ENCODE results near the gene HOOK2.
"Not testable (repeated sequence)": the region's sequence is repeated elsewhere in the genome, so short reads cannot be mapped to it uniquely, and the experiment has no call there.

Gene HOOK2

DNA sequence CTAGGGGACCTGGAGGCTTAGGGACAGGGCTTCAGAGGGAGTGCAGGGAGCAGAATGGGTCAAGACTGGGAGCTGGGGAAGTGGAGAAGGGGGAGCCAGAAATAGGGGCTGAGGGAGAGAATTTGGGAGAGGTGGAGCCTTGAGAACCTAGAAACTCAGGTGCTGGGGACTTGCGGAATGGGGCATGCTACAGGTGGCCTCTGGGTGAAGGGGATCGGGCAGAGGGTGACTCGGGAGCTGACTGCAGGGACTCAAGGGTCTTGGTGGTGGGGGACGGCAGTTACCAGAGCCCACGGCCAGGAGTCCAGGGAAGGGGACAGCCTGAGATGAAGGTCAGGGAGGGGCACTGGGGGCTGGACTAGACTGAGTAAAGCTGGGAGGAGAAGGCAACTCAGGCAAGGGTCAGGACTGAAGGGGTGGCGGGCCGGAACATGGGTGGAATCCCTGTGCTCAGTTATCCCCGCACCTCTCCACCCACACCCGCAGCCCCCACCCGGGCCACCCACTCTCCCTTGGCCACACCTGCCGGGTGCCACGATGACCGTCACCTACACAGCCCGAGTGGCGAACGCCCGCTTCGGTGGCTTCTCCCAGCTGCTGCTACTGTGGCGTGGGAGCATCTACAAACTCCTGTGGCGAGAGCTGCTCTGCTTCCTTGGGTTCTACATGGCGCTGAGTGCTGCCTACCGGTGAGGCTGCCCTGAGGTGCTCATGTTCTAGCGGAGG, 23.1 kb downstream of the HOOK2 start:
- no peak for DNase-seq (ENCODE audit: low spot score)

DNA sequence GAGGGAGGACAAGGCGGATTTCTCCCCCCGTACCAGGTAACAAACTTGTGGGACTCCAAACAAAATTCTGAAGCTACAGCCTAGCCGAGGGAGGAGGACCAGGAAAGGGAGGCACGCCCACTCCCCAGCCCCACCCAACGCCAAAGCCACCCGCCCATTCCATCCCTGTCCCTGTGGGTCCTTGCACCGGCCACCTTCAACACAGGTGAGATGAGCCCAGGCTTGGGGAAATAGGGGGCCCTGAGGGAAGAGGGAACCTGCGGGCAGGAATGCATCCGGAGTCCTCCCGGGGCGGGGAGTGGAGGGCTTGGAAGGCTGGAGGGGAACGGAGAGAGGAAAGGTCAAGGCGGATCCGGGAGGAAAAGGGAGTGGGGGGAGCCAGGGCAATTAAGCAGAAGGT, 23.7 kb downstream of the HOOK2 start, which contains the start of gene BEST2:
TSS of gene BEST2 (plus strand) at position 157 of the 400 bp plus-strand sequence. CDS start 802 bp downstream, outside the sequence.
- DNase-seq (ENCODE audit: low spot score): no peak

DNA sequence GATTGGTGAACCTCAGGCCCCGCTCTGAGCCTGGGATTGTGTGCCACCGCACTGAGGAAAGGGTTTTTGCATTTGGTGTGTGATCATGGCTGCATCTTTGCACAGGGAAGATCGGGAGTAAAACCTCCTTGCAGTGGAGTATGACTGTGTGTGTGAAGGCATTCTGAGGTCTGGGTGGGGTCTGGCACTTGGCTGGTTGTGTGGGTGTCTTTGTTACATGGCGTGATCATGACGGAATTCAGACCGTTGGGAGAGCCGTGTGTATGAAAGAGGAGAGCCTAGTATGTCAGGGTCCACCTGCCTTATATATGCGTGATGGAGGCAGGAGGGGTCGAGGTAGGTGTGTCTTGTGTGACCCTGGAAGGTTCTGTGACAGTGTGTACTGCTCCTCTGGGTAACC, 24.5 kb downstream of the HOOK2 start:
- DNase-seq (ENCODE audit: low spot score): no peak

DNA sequence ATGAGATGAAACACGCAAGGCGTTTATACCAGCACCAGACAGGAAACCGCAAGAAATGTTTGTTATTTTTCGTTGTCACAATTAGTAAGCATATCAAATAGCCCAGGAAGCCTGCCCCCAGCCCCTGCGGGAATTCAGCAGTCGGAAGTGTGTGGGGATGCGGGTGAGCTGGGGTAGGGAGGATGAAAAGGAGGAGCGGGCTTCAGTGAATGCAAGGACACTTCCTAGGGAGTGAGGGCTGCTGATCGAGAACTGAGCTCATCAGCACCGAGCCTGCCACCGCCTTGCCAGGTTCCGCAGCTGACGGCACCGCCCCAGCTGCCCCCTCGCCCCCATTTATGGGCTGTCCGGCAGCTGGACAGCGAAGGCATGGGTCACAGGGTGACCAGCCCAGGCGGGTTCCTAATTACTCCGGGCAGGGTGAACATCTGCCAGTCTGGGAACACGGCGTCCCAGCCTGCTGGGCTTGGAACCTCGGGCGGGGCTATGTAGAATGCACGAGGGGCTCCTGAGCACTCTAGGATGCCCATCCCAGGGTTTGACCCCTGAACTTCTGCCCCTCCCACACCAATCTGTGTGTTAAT, 25.3 kb downstream of the HOOK2 start:
- no peak for DNase-seq (ENCODE audit: low spot score)

DNA sequence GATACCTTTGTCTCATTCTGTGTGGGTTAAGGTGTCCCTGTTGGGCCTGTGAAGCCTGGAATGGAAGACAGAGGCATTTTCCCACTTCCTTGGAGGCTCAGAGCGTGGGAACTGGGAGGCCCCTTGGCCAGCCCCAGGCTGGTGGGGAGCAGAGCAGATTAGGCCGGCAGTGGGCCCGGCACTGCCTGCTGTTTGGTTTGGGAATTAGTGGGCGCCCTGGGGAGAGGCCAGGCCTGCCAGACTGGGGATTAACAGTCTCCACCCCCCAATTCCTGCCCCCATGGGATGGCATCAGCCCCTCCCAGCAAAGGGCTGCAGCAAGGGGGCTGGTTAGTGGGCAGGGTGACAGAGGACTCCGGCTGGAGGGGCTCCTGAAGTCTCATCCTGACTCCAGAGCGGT, 26.9 kb downstream of the HOOK2 start:
- DNase-seq (ENCODE audit: low spot score): no peak

DNA sequence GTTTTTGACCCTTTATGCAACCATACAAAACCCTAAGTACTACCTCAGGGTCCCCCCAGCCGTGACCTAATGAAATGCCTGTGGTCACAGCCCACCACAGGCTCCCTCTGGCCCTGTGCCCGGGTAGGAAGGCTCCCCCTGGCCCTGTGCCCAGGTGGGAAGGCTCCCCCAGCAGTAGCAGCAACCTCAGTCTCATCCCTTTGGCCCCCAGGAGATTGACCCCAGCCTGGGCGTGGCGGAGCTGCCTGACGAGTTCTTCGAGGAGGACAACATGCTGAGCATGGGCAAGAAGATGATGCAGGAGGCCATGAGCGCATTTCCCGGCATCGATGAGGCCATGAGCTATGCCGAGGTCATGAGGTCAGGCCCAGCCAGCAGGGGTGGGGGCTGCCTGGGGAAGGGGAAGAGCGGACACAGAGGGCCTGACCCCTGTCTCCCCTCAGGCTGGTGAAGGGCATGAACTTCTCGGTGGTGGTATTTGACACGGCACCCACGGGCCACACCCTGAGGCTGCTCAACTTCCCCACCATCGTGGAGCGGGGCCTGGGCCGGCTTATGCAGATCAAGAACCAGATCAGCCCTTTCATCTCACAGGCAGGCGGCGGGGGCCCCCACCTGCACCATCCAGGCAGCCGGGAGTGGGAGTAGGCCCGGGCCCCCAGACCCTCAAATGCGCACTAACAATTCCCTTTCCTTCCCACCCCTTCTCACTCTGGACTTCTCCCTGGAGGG, 30.0 kb downstream of the HOOK2 start:
- no peak for DNase-seq (ENCODE audit: low spot score)

DNA sequence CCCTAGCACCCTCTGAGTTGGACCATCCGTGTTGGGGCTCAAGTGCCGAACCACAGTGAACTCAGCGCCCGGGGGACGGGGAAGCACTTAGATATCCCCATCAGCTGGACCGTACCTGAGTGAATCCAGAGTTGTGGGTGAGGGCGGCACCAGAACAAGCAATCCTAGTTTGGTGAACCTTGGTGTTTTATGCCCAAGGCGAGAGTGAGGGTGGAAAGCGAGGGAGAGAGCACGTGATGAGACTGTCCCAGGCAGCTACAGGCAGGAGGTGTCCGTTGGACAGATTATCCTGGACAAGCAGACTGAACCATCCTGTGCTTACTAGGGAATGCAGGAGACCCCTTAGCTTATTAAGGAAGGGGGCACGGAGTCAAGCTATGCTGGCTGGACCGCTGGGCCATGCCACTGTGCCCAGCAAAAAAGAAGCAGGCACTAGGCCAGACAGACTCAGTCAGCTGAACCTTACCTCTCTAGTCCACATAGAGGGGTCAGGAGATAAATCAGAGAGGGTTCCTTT, 37.5 kb downstream of the HOOK2 start:
- no peak for DNase-seq (ENCODE audit: low spot score)

DNA sequence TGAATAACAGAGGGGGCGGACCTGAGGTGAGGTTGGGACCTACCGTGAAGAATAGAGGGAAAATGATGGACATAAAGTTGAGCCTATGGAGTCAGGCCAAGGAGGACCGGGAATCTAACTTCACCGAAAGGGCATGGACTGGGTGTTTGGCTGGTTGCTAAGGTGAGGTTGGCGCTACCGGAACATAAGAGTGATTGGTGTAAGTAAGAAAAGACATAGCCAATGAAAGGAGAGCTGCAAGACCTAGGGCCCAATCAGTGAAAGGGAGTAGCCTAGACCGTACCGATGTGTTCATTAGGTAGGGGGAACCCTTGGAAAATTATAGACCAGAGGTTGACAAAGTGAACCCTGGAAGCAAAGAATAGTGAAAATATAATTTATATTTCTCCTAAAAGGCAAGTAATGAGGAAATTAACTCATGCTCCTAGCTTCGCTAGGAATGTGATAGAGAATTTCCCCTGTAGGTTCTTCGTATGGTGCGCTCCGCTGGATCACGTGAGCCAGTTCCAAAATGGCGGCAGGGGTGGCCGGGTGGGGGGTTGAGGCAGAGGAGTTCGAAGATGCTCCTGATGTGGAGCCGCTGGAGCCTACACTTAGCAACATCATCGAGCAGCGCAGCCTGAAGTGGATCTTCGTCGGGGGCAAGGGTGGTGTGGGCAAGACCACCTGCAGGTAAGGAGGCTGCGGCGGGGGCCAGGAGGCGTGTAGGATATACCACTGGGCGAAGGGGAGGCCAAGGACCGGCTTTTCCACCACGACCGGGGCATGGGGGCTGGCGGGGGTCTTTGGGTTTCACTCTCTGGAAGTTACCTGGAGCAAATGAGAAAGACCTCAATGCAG, 38.1 kb downstream of the HOOK2 start, which contains the start of gene GET3:
TSS of gene GET3 (plus strand) at position 503 of the 840 bp plus-strand sequence. CDS start at position 512, 9 bp downstream.
- peak; percentile 99 for DNase-seq (ENCODE audit: low spot score)

DNA sequence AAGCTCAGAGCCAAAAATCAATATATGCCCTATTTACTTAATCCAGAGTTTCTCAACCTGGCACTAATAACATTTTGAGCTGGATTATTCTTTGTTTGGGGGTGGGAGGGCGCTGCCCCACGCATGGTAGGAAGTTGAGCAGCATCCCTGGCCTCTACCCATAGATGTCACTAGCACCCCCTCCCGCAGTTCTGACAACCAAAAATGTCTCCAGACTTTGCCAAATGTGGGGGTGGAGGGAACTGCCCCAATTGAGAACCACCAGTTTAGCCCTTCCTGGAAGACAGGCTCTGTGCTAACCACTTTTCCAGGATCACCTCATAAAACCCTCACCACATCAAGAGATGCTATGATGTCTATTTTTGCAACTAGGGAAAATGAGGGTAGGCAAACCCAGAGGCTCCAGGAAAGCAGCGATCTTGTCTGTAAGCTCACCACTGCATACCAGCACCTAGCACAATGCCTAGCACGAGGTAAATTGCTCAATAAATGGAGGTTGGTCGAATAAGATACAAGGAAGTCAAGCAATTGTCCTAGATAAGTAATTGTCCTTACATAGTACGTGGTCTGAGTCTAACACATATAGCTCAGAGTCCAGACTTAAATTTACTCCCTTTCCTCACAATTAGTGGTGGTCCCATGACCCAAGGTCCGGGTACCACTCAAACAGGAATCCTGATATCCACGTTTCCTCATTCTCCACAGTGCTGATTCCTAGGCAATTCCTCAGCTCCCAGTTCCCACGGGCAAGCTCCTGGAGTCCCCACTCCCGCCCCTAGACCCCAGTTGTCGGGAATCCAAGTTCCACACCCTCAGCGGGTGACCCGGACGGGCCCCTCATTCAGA, 41.8 kb downstream of the HOOK2 start:
- DNase-seq (ENCODE audit: low spot score): peak; percentile 29

DNA sequence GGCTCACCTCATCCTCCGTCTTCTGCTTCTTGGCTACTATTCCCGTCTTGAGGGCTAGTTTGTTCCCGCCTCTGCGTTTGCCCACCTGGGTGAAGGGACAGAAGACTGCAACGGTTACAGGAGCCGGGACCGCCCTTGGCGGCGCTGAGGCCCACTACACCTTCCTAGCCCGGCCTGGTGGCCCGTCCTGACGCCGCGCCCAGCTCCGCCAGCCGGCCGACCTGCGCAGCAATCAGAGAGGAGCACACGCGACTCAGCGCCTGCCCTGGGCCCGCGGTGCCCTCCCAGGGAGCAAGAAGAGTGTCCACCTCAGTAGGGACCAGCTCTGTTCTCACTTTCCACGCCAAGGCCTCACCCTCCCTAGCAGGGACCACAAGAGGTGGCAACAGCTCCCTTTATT, 44.0 kb downstream of the HOOK2 start:
- no peak for DNase-seq (ENCODE audit: low spot score)

DNA sequence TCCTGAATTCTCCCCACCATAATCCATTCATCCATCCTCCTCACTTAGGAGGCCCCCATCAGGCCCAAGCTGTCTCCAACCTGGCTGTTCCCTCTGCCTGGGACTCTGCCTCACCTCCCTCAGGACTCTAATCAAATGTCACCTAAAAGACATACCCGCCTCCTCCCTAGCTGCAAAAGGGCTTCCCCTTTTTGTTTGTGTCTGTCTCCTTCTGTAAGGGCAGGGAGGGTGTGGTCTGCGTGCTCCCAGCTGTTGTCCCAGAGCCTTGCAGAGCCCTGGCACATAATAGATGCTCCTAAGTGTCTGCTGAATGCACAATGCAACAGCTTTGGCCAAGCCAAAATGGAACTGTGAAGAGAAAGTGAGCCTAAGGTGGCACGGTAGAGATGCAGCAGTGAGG, 45.3 kb downstream of the HOOK2 start:
- DNase-seq (ENCODE audit: low spot score): no peak

DNA sequence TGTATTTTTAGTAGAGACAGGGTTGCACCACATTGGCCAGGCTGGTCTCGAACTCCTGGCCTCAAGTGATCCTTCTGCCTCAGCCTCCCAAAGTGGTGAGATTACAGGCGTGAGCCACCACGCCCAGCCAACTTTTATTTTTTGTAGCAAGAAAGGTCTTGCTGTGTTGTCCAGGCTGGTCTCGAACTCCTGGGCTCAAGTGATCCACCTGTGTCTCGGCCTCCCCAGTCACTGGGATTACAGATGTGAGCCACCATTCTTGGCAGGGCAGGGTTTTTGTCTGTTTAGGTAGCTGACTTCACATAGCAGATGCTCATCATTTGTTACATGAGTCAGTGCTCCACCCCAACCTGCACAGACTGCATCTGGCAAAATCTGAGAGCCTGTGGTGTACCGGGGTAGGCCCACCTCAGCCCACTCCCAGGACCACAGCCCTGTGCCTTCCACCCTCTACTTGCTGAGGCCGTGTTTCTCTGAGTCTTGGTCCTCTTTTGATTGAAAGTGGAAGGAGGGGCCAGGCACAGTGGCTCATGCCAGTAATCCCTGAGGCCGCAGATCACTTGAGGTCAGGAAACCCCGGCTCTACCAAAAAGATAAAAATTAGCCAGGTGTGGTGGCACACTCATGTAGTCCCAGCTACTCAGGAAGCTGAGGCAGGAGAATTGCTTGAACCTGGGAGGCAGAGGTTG, 47.5 kb downstream of the HOOK2 start:
- DNase-seq (ENCODE audit: low spot score): no peak

DNA sequence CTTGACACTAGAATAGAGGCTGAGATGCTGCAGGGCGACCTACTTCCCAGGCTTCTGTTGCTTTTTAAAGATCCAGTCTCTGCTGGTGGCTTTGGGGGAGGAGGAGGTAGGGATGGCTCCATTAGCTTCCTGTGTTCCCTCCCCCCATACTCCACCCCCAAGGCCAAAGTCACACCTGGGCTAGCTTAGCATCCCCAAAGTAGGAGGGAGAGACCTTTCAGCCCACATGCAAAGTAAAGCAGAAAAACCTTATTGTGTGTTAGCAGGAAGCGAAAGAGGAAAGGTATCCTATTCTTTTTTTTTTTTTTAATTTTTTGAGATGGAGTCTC, 48.4 kb downstream of the HOOK2 start:
- no peak for DNase-seq (ENCODE audit: low spot score)

DNA sequence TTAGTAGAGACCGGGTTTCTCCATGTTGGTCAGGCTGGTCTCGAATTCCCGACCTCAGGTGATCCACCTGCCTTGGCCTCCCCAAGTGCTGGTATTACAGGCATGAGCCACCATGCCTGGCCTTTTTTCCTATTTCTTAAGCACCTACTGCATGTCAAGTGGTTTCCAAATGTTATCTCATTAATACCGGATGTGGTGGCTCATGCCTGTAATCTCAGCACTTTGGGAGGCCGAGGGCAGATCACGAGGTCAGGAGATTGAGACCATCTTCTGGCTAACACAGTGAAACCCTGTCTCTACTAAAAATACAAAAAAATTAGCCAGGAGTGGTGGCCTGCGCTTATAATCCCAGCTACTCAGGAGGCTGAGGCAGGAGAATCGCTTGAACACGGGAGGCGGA, 49.7 kb downstream of the HOOK2 start:
- not testable (repeated sequence) for DNase-seq (ENCODE audit: low spot score)

DNA sequence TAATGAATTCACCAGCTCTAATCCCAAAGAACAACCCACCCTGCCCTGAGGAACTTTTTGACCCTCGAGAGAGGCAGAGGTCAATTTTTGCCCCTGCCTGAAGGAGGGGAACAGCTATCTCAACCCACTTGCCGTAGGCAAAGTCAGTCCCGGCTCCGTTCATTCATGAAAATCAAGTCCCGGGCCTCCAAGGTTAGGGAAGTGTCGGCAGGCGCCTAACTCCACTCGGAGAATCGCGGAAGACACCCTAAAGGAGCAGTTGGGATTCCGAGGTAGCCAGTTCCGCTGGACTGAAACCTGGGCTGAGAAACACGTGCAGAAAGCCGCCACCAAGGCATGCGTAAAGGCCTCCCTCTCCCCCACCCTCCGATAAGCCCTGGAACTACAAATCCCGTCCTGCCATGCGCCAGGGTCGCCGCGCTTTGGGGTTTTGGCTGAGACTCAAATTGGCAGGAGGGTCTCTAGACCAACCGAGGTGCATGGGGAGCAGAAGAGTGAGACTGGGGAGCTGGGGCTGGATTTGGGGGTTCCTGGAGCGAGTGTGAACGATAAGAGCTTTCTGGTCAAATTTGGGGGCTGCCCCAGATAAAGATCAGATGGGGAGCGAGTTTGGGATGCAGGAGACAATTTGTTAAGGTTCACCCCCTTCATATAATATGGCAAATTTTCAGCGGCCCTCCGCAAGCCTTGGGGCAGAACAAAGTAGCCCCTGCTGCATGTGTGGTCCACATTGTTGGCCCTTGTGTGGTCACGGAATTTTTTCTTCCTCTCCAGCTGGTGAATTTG, 51.5 kb downstream of the HOOK2 start, which contains the start of gene TNPO2:
TSS of gene TNPO2 (minus strand) at position 292 of the 786 bp plus-strand sequence. CDS start 2,955 bp downstream, outside the sequence.
- peak; percentile 67 for DNase-seq (ENCODE audit: low spot score)

DNA sequence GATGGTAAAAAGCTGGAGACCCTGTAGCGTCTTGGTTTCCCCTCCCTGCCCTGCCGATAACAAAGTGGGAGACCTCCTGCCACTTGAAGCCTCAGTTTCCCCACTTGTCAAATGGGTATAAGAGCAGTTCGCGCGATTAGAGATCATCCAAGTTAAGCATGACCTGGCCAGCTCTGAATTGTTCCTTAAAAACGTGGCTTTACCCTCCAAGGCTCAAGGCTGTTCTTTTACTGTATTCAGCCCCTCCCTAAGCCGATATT, 52.0 kb downstream of the HOOK2 start:
- DNase-seq (ENCODE audit: low spot score): no peak

DNA sequence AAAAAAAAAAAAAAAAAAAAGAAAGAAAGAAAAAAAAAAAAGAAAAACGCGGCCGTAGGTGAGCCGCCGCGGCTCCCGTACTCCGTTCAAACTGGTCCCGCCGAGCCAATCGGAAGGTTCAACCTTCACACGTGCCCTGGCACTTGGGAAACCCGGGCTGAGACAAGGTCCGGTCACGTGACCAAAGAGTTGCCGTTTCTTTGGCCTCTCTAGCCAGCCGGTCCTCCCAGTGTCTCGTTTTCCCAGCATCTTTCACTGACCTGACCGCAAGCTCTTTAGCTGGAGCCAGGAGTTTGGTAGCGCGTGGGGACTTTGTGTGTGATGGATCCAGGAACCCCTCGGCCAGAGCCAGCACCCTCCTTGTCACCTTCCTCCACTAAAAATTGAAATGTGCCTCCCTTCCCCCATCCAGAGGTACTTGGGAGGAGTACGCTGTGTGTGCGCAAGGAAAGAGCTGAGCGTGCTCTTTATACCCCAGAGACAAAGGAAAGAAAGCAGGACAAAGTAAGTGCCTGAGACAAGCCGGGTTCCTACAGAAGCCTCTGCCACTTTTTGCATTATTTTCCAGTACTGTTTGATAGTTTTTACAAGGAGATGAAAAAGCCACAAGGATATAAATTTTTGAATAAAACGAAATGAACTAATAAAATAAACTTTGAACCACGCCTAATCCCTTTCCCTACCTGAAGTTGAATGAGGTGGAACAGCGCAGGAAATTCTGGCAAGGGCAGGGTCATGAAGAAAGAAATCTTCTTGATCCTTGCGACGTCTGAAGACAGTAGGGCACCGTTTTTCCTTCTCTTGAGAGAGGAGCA, 52.6 kb downstream of the HOOK2 start:
- peak; percentile 96 for DNase-seq (ENCODE audit: low spot score)

DNA sequence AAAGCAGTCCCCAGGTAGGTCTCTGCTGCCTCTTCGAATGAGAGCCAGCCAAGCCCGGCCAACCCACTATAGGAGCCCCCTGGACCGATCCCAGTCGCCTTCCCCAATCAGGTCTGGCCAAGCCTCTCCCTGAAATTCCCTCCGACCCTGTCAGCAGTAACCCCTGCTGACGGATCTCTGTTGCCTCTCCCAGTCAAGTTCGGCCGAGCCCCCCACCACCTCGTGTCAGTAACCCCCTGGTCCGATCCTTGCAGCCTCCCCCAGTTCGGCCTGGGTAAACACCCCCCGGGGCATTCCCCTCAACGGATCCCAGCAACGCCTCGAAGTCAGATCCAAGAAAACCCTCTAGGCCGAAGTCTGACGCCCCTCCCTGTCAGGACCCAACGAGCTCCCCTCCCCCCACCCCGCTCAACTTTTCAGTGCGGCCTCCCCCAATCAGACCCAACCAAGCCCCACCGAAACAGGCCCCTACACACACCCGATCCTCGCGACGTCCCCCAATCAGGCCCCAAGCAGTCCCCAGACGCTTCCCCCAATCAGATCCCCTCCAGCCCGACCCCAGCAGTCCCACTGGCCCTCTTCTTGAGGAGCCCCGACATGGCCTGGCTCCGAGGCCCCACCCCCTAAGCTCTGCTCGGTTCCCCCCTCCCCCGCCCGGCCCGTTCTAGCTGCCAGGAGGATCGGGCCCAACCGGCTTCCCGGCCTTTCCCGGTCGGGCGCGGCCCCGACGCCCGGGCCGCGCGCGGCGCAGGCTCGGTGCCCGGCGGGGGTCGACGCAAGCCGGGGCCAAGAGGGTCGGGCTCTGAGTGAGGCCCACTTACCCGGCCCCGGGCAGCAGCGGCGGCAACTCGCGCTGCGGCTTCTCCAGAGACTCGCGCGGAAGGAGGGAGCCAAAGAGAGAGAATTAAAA, 53.4 kb downstream of the HOOK2 start:
- peak; percentile 14 for DNase-seq (ENCODE audit: low spot score)
